GM18951 (cell line): ENCODE measurements around the gene FABP2.

Experiments
- POLR2A ChIP-seq: IDR thresholded peaks from 4 replicates; pipeline ENCODE4 v1.6.1; 2011; ENCODE audit warnings: mild to moderate bottlenecking; ENCODE audit not compliant: insufficient read length, insufficient read depth; ENCODE audit errors: extremely low read depth
- in situ Hi-C: fragments of 300-500 bp; cut with MboI; formaldehyde crosslinking; loops from one replicate; pipeline ENCODE4 v1.12.0; 2022; ENCODE audit warnings: low sequenced_read_pairs, mixed read lengths, inconsistent platforms; ENCODE audit not compliant: unreplicated experiment

Gene FABP2

GRCh38 chr4:119299741-119300100 is 22.2 kb downstream of the FABP2 start:
- TF ChIP-seq POLR2A, result no peak
- in situ Hi-C loops, result loop anchor here (25.0 kb wide), 1 partner anchor 262 kb away; no protein-coding TSS in a partner anchor

GRCh38 chr4:119299260-119299671 is 22.7 kb downstream of the FABP2 start:
- in situ Hi-C loops, result loop anchor here (25.0 kb wide), 1 partner anchor 262 kb away; no protein-coding TSS in a partner anchor
- TF ChIP-seq POLR2A, result no peak

- in situ Hi-C loops, result loop anchor here (25.0 kb wide), 1 partner anchor 260 kb away; no protein-coding TSS in a partner anchor
These were observed 24.1 kb downstream of the FABP2 start for GRCh38 chr4:119297795-119298194.

GRCh38 chr4:119296356-119296755 is 25.6 kb downstream of the FABP2 start:
- in situ Hi-C loops, result loop anchor here (25.0 kb wide), 1 partner anchor 259 kb away; no protein-coding TSS in a partner anchor
- no peak for TF ChIP-seq POLR2A

More at GRCh38 chr4:119297795-119298194, 24.1 kb downstream of the FABP2 start:
- no peak for TF ChIP-seq POLR2A

GRCh38 chr4:119290598-119290997 is 31.3 kb downstream of the FABP2 start:
- in situ Hi-C loops, result loop anchor here (25.0 kb wide), 1 partner anchor 253 kb away; no protein-coding TSS in a partner anchor
- no peak for TF ChIP-seq POLR2A

- TF ChIP-seq POLR2A, result no peak
- in situ Hi-C loops, result loop anchor here (25.0 kb wide), 1 partner anchor 252 kb away; no protein-coding TSS in a partner anchor
These were observed 32.6 kb downstream of the FABP2 start for GRCh38 chr4:119289313-119289712.

- in situ Hi-C loops, result loop anchor here (25.0 kb wide), 1 partner anchor 249 kb away; no protein-coding TSS in a partner anchor
- no peak for TF ChIP-seq POLR2A
These were observed 35.4 kb downstream of the FABP2 start for GRCh38 chr4:119286377-119287002.

GRCh38 chr4:119284876-119285780 is 36.8 kb downstream of the FABP2 start:
- in situ Hi-C loops, result loop anchor here (25.0 kb wide), 1 partner anchor 248 kb away; no protein-coding TSS in a partner anchor
- TF ChIP-seq POLR2A, result no peak

- in situ Hi-C loops, result loop anchor here (25.0 kb wide), 1 partner anchor 244 kb away; no protein-coding TSS in a partner anchor
- TF ChIP-seq POLR2A, result no peak
These were observed 40.5 kb downstream of the FABP2 start for GRCh38 chr4:119281393-119281792.

GRCh38 chr4:119279945-119280344 is 42.0 kb downstream of the FABP2 start:
- in situ Hi-C loops, result loop anchor here (25.0 kb wide), 1 partner anchor 243 kb away; no protein-coding TSS in a partner anchor

GRCh38 chr4:119279541-119279940 is 42.4 kb downstream of the FABP2 start:
- in situ Hi-C loops, result loop anchor here (25.0 kb wide), 1 partner anchor 242 kb away; no protein-coding TSS in a partner anchor

GRCh38 chr4:119271361-119272085 is 50.4 kb downstream of the FABP2 start:
- TF ChIP-seq POLR2A, result no peak
- in situ Hi-C loops, result no loop called here

GRCh38 chr4:119268466-119268865 is 53.5 kb downstream of the FABP2 start:
- in situ Hi-C loops, result no loop called here

More at GRCh38 chr4:119268466-119268865, 53.5 kb downstream of the FABP2 start:
- TF ChIP-seq POLR2A, result no peak
